Measurements from ENCODE around the gene MS4A3.
"Not testable (repeated sequence)": the region's sequence is repeated elsewhere in the genome, so short reads cannot be mapped to it uniquely, and the experiment has no call there.

The MS4A3 gene

DNA sequence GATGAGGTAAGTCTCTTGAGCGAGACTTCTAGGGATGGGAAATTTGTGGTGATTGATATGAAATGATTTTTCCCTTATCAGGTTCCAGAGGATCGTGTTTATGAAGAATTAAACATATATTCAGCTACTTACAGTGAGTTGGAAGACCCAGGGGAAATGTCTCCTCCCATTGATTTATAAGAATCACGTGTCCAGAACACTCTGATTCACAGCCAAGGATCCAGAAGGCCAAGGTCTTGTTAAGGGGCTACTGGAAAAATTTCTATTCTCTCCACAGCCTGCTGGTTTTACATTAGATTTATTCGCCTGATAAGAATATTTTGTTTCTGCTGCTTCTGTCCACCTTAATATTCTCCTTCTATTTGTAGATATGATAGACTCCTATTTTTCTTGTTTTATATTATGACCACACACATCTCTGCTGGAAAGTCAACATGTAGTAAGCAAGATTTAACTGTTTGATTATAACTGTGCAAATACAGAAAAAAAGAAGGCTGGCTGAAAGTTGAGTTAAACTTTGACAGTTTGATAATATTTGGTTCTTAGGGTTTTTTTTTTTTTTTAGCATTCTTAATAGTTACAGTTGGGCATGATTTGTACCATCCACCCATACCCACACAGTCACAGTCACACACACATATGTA is 39.1 kb downstream of the MS4A3 start:
- DNase-seq = no peak

DNA sequence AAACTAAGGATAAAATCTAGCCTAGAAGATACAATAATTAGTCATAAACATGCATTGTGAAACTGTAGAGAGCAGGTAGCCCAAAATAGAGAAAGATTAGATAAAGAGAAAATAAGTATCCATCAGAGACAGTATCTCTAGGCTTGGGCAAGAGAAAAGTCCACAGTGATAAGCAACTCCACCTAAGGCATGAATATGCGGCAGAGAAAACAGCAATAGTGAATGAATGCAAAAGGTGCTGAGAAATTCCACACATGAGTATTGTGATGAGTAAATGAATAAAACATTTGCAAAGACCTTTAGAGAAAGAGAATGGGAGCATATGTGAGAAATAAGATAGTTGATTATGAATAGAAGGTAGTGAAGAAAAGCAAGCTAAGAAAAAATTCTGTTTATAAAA is 40.7 kb downstream of the MS4A3 start:
- DNase-seq = no peak

DNA sequence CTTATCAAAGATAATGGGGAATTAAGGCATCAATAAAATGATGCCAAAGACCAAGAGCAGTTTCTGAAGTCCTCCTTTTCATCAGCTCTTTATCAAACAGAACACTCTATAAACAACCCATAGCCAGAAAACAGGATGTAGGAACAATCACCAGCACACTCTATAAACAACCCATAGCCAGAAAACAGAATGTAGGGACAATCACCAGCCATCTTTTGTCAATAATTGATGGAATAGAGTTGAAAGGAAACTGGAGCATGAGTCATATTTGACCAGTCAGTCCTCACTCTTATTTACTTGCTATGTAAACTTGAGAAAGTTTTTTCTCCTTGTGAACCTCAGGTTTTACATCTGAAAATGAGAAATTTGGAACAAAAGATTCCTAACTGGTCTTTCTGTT is 42.0 kb downstream of the MS4A3 start:
- no peak for DNase-seq

DNA sequence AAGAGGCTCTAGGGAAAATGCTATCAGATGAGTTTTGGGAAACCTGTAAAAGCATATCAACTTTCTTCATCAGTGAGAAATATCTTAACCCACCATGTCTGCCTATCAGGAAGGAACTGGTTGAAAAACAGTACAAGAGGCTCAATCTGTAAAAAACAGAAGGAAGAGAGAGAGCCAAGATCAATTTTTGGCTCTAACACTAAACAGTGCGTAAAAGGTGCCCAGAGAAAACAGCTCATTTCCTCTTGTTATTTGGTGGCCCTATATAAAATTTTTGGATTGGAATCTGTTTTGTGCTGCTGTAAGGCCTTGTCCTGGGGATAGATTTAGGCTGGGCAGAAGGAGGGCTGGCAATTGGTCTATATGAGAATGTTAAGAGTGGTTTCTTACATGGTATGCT is 44.1 kb downstream of the MS4A3 start:
- no peak for DNase-seq

DNA sequence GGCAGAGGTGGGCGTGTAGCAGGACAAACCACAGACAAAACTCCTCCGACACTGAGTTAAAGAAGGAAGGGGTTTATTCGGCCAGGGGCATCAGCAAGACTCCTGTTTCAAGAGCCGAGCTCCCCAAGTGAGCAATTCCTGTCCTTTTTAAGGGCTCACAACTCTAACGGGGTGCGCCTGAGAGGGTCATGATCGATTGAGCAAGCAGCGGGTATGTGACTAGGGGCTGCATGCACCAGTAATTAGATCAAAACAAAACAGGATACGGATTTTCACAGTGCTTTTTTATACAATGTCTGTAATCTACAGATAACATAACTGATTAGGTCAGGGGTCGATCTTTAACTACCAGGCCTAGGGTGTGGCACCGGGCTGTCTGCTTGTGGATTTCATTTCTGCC is 44.9 kb downstream of the MS4A3 start:
- not testable (repeated sequence) for DNase-seq

DNA sequence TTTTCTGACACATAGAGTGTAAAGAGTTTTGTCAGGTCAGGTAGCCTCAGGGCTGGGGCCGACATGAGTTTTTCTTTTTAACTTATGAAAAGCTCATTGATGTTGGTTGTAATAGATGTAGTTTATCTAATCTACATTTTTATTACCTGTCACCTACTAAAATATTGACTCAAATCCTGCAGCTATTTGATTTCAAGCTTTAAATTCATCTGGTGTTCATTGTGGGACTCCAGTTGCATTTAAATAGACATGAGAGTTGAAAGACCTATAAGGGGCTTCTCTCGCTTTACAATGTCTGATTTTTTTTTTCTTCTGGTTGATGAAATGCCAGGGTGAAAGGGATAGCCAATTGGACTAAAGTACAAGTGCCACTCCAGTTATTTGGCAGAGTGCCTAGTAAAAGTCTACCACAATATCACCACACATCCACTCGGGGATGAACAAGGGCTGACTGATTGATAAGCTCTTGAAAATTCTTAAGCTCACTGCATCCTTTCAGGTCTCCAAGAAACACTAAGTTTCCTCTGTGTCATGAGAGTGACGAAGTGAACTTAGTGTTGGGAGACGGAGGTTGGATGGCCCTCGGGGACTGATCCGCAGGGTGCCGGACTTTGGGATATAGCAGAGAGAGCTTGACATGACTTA is 48.1 kb downstream of the MS4A3 start:
- not testable (repeated sequence) for DNase-seq

DNA sequence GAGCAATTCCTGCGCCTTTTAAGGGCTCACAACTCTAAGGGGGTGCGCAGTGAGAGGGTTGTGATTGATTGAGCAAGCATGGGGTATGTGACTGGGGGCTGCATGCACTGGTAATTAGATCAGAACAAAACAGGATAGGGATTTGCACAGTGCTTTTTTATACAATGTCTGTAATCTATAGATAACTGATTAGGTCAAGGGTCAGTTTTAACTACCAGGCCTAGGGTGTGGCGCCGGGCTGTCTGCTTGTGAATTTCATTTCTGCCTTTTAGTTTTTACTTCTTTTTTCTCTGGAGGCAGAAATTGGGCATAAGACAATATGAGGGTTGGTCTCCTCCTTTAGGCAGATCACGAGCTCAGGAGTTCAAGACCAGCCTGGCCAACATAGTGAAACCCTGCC is 52.2 kb downstream of the MS4A3 start:
- not testable (repeated sequence) for DNase-seq

DNA sequence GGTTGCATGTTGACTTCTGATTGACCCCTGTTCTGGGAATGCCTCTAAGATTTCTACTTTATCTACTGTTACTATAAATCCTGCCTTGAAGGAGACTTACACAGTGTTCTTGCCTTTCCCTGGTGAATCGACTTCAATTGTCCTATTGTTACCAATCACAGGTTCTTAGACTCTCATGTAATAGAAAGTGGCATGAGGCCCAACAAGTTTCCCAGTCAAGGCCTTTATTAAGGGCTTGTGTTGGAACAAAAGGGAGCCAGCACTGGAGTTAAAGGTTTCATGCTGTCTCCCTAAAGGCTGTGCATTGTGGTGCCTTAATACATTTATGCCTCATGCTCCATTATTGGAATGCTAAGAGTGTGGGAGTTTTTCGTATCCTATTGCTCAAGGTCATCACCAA is 55.3 kb downstream of the MS4A3 start:
- DNase-seq = no peak

DNA sequence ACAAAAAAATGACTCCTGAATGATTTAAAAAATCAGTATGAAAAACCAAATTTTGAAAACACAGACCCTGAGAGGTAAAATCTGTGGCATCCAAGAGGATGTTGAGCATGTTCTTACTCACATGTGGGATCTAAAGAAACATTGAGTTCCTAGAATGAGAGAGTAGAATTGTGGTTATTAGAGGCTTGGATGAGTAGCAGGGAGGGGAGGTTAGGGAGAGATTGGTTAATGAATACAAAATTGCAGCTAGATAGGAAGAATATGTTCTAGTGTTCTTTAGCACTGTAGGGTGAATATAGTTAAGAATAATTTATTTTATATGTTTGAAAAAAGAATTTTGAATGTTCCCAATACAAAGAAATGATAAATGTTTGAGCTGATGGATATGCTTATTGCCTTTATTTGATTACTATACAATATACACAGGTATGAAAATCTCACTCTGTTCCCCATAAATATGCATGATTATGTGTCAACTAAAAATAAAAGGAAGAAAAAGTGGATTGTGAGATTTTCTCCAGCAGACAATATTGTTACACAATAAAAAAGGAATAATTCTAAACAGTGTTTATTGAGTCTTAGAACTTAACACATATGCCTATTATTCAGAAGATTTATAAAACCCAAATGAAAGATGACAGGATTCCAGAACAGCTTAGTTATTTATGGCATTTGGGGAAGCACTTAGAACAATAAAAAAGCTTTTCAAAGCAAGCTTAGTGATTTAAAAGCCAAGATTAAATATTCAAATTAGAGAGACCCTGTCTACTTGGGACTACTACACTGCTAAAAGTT is 60.7 kb downstream of the MS4A3 start:
- no peak for DNase-seq

DNA sequence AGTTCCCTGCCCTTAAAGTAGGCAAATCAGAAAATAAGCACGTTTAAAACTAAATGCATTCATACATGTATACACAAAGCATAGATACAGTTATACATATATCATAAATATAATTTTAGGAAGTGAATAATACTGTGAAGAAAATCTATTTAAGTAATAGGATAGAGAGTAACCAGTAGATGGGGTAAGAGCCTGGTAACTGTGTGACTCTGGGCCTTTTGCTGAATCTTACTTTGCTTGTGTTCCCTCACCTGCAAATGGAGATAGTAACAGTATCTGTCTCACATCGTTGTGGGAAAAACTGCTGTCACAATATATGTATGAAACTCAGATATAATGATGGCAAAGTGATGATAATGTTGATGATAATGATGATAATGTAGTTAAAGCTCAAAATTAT is 61.9 kb downstream of the MS4A3 start:
- DNase-seq = no peak

DNA sequence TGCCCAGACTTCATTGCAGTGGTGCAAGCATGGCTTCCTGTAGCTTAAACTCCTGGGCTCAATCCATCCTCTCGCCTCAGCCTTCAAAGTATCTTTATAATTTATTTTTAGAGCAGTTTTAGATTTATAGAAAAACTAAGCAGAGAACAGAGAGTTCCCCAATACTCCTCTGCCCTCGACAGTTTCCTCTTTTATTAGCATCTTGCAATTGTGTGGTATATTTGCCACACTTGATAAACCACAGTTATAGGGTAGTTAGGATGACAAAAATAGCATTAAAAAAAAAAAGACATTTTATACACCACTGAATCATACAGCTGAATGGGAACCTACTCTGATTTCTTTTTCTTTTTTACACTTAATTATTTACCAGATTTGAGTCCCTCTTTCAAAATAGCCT is 63.2 kb downstream of the MS4A3 start:
- DNase-seq = no peak
